ENCODE measurements around the gene TBRG4.

TBRG4 gene

GRCh38 chr7:45143616-45144015 is 32.1 kb upstream of the TBRG4 start:
- no peak for DNase-seq

DNA sequence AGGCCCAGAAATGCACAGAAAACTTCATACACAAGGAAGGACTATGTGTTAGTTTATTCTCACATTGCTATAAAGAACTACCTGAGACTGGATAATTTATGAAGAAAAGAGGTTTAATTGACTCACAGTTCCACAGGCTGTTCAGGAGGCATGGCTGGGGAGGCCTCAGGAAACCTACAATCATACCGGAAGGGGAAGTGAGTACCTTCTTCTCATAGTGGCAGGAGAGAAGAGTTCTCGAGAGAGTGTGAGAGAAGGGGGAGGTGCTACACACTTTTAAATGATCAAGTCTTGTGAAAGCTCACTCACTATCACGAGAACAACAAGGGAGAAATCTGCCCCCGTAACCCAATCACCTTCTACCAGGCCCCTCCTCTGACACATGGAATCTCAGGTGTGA is 29.3 kb upstream of the TBRG4 start:
- no peak for DNase-seq

- DNase-seq = no peak
Measured at GRCh38 chr7:45138433-45139267, 27.2 kb upstream of the TBRG4 start.

DNA sequence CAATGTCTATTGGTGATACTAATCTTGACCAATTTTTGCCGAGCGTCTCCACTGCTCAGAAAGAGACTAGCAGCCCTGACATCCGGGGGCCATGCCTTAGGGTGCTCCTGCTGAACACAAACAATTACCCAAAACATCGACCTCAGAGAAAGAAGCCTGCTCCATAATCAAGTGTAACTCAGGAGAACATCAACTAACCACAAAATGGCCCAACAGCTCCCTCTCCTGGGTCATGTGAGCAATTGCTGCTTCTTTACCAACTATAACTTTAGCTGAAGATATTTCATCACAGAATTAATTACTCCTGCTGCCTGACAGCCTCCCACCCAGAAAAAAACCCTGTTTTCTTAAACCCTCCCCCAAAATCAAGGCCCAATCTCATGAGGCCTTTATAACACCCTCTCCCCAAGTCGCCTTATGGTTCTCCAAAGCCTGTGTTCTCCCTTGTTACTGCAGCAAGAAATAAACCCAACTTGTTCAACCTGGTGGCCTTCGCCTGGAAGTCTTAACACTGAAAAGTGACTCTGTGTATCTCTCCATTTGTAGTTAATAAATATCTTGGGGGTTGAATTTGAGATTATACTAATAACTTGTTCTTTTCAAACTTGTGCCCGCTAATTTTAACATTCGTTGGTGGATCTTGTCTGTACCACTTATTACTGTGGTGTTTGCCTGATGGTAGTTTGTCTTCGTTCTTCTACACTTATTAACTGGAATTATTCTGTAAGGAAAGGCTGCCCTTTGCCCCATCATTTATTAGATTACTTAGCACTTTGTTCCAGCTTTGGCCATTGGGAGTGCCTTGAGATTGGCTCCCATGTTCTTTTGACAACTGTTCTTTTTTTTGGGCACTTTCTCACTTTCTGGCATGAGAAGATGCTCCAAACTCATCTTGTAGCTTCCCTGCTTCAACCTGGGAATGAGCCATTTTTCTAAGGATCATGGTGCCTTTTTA is 24.9 kb upstream of the TBRG4 start:
- DNase-seq = peak in 11 of 14 donors; percentile 9 to 53 (median 24)

GRCh38 chr7:45133877-45134276 is 22.4 kb upstream of the TBRG4 start:
- no peak for DNase-seq

- DNase-seq = no peak
Measured at GRCh38 chr7:45133352-45133751, 21.9 kb upstream of the TBRG4 start.

DNA sequence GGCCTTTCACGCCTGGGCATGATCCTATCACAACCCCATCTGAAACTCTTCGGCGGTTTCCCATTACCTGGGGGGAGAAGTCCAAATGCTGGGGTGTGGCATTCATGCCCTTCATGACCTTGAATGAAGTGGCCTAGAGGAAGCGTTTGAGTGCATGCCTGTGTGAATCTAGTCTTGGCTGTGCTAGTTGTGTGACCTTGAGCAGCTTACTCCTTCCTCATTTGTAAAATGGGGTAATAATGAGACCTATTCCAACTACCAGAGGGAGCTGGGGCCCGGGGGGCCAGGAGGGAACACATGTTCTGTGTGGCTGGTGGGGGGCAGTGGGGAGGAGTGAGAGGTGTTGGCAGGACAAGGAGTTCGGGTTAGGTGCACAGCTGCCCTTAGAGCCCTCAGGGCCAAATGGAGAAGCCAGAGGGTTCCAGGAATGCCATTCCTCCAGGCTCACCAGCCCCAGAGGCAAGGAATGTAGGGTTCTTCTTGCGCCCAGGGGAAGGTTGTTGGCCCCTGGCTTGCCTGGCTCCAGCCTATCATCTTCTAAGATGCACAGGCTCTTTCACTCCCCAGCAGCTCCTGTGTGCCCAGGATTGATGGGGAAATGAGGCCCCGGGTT is 21.3 kb upstream of the TBRG4 start:
- DNase-seq = no peak

DNA sequence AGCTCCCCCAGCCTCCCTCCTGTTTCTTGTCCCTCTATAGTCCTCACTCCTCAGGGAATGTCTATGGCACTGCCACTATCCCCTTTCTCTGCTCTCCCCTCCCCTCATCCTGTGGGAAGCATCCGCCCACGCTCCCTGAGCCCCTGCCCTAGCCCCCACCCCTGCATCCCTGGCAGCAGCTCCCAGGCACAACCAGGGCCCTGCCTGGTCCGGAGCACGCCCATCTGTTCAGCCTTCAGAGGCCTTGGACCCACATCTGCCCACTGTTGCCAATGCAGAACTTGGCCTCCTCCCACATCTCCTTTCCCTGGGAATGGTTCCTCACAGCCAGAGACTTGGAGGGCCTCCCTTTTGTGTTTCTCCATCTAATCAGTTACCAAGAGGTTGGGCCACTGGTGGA is 20.4 kb upstream of the TBRG4 start:
- no peak for DNase-seq

DNA sequence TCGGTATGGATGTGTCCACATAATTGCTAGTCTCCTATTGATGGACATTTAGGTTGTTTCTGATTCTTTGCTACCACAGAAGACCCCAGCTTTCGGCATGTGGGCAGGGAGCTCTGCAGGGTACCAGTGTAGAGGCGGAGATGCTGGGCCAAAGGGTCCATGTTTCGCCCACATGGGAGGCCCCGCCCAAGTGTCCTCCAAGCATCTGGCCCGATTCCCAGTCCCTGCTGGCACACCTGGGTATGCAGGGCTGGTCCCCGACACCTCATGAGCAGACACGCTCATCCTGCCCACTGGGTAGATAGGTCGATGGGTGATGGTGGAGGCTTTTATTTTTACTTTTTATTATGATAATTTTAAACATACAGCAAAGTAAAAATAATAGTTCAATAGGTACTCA is 19.4 kb upstream of the TBRG4 start:
- no peak for DNase-seq

GRCh38 chr7:45129906-45130305 is 18.4 kb upstream of the TBRG4 start:
- DNase-seq = no peak

- DNase-seq = peak in 1 of 14 donors; percentile 48
Measured at GRCh38 chr7:45129181-45129800, 17.8 kb upstream of the TBRG4 start.

DNA sequence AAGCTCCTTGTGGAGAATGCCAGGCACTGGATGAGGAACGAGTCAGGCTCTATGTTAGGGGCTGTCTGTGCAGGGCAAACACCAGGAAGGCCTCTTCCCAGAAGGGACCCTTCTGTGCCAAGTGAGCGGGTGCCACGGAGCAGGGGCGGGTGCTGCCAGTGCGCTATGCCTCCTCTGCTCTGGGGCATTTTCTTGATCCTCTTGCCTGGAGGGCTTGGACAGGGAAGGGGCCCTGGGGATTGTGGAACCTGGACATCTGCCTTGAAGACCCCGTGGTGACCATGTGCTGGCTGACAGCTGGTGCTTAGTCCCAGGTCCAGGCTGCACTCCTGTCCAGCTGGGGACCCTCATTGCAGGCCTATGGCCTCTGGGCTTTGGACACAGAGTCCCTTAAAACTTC is 15.4 kb upstream of the TBRG4 start:
- no peak for DNase-seq

DNA sequence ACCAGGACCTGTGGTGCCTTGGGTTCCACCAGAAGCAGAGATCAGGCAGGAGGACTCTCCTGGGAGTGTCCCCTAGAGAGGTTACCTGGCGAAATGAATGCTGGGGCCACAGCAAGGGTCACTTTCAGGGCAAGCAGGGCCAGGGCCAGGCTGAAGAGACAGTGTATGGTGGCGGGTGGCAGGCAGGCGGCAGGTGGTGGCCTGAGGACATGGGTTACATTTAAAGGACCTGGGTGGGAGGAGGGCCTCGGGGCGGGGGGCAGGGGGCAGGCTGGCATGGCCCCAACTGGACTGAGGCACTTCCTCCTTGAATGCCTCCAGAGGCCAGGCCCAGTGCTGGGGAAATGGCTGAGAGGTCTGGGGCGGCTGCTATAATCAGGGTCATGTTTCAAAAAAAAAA is 14.7 kb upstream of the TBRG4 start:
- no peak for DNase-seq

DNA sequence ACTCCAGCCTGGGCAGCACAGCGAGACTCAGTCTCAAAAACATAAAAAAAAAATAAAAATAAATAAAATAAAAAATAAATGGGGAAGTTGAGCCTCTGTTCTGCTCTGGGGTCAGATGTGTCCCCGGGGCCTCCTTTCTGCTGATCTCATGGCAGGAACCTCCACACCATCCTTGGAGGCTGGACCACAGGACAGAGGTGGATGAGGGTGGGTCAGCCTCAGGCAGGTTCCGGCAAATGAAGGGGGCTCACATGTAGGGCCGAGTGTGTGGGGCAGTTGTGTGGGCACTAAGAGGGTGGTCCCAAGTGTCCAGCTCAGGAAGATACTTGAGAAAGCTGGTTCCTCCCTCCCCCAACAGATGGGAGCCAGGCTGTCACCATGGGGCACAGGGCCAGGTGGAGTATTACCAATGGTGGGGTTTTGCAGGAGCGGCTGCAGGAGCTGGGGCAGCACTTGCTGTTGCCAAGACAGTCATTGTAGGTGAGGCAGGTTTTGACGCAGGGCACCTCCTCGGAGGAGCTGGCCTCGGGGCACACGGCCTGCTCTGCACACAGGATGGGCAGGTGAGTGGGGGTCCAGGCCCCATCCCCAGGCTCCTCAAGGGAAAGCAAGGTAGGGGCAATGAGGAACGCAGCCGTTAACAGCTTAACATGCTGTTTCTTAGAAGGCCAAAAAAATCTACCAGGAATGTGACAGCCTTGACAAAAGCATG is 13.9 kb upstream of the TBRG4 start:
- DNase-seq = no peak

GRCh38 chr7:45123913-45124710 is 12.6 kb upstream of the TBRG4 start:
- no peak for DNase-seq

DNA sequence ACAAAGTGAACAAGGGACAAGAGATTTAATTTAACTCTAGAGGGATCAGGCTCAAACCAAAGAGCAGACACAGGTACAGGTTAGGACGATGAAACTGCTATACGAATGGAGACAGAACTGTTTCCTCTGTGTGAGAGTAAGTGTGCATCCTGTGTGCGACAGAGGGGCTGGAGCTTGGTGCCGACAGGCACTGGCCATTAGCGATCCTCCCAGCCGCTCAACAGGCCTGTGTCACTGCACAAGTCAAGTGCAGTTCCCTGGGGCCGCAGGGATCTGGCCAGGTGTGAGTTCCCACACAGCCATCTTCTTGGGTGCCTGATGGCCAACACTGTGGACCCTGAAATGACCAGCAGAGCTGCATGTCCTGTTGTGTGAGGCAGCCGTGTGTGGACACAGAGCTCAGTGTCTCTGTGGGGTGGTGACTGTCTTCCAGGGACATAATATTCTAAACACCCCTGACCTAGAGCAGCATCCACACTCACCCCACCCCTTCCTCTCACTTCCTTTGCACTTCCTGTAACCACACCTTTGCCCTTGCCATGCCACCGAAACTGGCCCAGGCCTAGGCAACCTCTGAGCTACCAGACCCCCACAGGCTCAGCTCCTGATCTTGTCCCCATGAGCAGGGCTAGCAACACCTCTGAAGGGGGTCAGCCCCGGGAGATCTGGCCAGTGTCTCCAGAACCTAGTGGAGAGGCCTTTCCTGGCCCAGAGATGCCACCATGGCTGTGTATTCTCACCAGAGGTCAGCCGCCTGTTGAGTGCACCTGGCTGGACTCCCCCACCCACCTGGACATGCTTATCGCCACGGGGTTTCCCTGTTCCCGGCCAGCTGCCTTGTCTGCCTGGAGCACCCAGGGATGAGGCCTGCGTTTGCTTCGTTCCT is 11.7 kb upstream of the TBRG4 start:
- DNase-seq = no peak

- DNase-seq = no peak
Measured at GRCh38 chr7:45119550-45119949, 8.1 kb upstream of the TBRG4 start.

DNA sequence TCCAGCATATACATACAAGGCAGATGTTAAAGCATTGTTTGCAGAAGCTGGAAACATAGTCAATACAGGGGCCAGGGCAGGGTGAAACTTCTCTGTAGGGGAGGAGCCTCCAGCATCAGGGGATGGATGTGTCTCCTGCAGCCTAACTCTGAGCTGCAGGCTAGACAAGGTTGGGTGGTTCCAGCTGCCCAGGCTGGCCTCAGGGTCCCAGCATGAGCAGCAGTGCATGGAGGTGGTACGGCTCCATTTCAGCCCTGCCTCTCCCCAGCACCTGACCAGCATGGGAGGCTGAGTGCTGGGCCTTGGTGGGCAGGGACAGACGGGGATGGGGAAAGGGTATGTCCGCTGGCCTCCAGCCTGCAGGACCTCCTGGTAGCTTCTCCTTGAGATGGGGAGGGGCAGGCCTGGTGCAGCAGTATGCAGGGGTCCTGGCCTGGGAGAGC is 7.4 kb upstream of the TBRG4 start:
- DNase-seq = no peak

DNA sequence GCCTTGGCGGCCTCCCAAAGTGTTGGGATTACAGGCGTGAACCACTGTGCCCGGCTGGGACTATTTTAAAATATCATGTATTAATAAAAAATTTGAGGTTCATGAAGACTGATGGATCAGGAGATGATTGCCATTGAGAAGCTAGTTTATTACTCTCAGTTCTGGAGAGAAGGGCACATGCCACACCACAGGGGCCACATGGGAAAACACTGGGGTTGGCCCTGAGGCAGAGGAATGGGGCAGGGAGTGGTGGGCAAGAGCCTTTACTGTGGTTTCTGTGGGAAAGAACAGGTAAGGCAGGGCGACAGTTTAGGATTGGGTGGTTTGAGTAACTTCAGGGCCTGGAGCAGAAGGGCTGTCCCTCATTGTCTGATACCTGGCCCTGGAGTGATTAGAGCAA is 6.8 kb upstream of the TBRG4 start:
- DNase-seq = no peak

- DNase-seq = no peak
Measured at GRCh38 chr7:45117582-45117981, 6.1 kb upstream of the TBRG4 start.

Data from C1 segment of cervical spinal cord (tissue), 14 donors.